ENCODE results near the gene STOML1.

The STOML1 gene

GRCh38 chr15:74013374-74013894 lies 21.3 kb upstream of the STOML1 start:
- no peak for DNase-seq

GRCh38 chr15:74011610-74012009 lies 19.5 kb upstream of the STOML1 start:
- DNase-seq, result no peak

GRCh38 chr15:74010929-74011540 lies 18.9 kb upstream of the STOML1 start:
- no peak for DNase-seq

- no peak for DNase-seq
These were observed 16.8 kb upstream of the STOML1 start for GRCh38 chr15:74008901-74009300.

GRCh38 chr15:74007820-74008371 lies 15.8 kb upstream of the STOML1 start:
- DNase-seq, result no peak

GRCh38 chr15:74006774-74007639 lies 14.9 kb upstream of the STOML1 start:
- DNase-seq, result no peak

- no peak for DNase-seq
These were observed 5.9 kb upstream of the STOML1 start for GRCh38 chr15:73997986-73998385.

GRCh38 chr15:73996939-73997338 lies 4.8 kb upstream of the STOML1 start:
- no peak for DNase-seq

- no peak for DNase-seq
These were observed 4.2 kb upstream of the STOML1 start for GRCh38 chr15:73996267-73996666.

- no peak for DNase-seq
These were observed 3.0 kb upstream of the STOML1 start for GRCh38 chr15:73994912-73995622.

- peak; percentile 82 for DNase-seq
These were observed 2.4 kb upstream of the STOML1 start, which contains the start of gene PML for GRCh38 chr15:73994413-73994883. PML (plus strand) TSS chr15:73994716; CDS start chr15:73994813, 97 bp downstream.

- DNase-seq, result no peak
These were observed 1.3 kb upstream of the STOML1 start for GRCh38 chr15:73993211-73993994.

- no peak for DNase-seq
These were observed 451 bp upstream of the STOML1 start for GRCh38 chr15:73992594-73992898.

GRCh38 chr15:73991260-73991659 lies 835 bp downstream of the STOML1 start:
- no peak for DNase-seq

- no peak for DNase-seq
These were observed 1.7 kb downstream of the STOML1 start for GRCh38 chr15:73990250-73991005.

- DNase-seq, result no peak
These were observed 2.9 kb downstream of the STOML1 start for GRCh38 chr15:73989001-73989798.

- no peak for DNase-seq
These were observed 3.6 kb downstream of the STOML1 start for GRCh38 chr15:73988445-73988969.

GRCh38 chr15:73987681-73988444 lies 4.2 kb downstream of the STOML1 start:
- no peak for DNase-seq

GRCh38 chr15:73987250-73987649 lies 4.8 kb downstream of the STOML1 start:
- no peak for DNase-seq

- no peak for DNase-seq
These were observed 5.4 kb downstream of the STOML1 start for GRCh38 chr15:73986776-73987056.

Data from NCI-H526 treated with DMSO at 0.1 percent for 48 hours (cell line).